Kidney (tissue), 14 donors: Measurements from ENCODE around the gene CASP2. TPM values are rescaled to one million over a fixed set of nuclear protein-coding genes. Genes with fewer than 3 reads are reported as not detected.

ENCODE experiments used
- DNase-seq, 5 donors: peaks; one replicate each; pipeline ENCODE4 v3.0.0-alpha.2; 2013 to 2020
- FAIRE-seq: peaks from 2 replicates; lab custom pipeline; 2012; peaks lifted over from hg19 to GRCh38; lab: Jason Lieb, UNC
- H3K27ac ChIP-seq, 2 donors: one replicate each; pipeline ENCODE4 v1.7.0; 2013; ENCODE audit warnings: low read depth in 2 of 2, low read length in 2 of 2, inconsistent platforms in 1 of 2
- H3K27me3 ChIP-seq: one replicate; pipeline ENCODE4 v1.7.1; 2013; ENCODE audit warnings: low read length, inconsistent platforms; ENCODE audit not compliant: control insufficient read depth, insufficient read depth
- H3K36me3 ChIP-seq, 3 donors: one replicate each; pipeline versions ENCODE4 v1.7.0 to v1.7.1; 2013; ENCODE audit warnings: low read length in 3 of 3, control low read depth in 1 of 3, inconsistent platforms in 1 of 3; ENCODE audit not compliant: insufficient read depth in 3 of 3, control insufficient read depth in 2 of 3
- H3K4me1 ChIP-seq, 3 donors: one replicate each; pipeline versions ENCODE4 v1.7.0 to v1.7.1; 2013; ENCODE audit warnings: low read length in 3 of 3, inconsistent platforms in 1 of 3, low read depth in 1 of 3; ENCODE audit not compliant: control insufficient read depth in 2 of 3, insufficient read depth in 2 of 3
- H3K4me3 ChIP-seq, 3 donors: one replicate each; pipeline versions ENCODE4 v1.7.0 to v1.8.1; 2013; ENCODE audit warnings: low read length in 3 of 3, control low read depth in 1 of 3, inconsistent platforms in 1 of 3
- H3K9ac ChIP-seq, 3 donors: one replicate each; pipeline versions ENCODE4 v1.7.0 to v1.7.1; 2013; ENCODE audit warnings: low read length in 3 of 3, control low read depth in 1 of 3, inconsistent platforms in 1 of 3
- H3K9me3 ChIP-seq, 3 donors: one replicate each; pipeline versions ENCODE4 v1.7.0 to v1.7.1; 2013; ENCODE audit warnings: low read length in 3 of 3, control low read depth in 1 of 3, inconsistent platforms in 1 of 3; ENCODE audit not compliant: control insufficient read depth in 2 of 3, insufficient read depth in 1 of 3
- intact Hi-C: fragments of 100-400 bp; cut with DNase I; formaldehyde crosslinking; loops from one replicate; pipeline ENCODE4 v1.11.1; 2022
- polyA plus RNA-seq: library from polyadenylated mRNA; stranded (reverse); fragments of 350-450 nt; fragmentation: Illumina TruSeq; extraction: RNeasy Lipid Tissue Mini Kit (QIAGEN cat#74804); gene quantifications from one replicate; pipeline ENCODE4 v1.2.3, GENCODE V29; 2014; ENCODE audit warnings: low read depth, low replicate concordance; ENCODE audit not compliant: insufficient read depth
- total RNA-seq: library from RNA; stranded (reverse); fragmentation: NEBNext Ultra II Directional; extraction: Animal tissue kit (Norgen Biotek cat#: 25700); gene quantifications from one replicate; pipeline ENCODE4 v1.2.1, GENCODE V29; 2021
- TF ChIP-seq, protein P1 (sequence below): IDR thresholded peaks from 3 replicates; pipeline ENCODE4 v1.5.1; 2012; ENCODE audit warnings: mild to moderate bottlenecking, moderate library complexity, borderline replicate concordance; ENCODE audit not compliant: insufficient read depth; ENCODE audit errors: extremely low read depth
- donor health status: control.
- donor health status: control.
- donor health status: control.
- donor health status: control.
- donor health status: control.
- donor health status: DM: yes; HTN: yes; CAD: no.
- donor health status: Normal renal cell carcinoma (clear cell type).

Gene CASP2
- total and polyA plus RNA-seq, 2 donors from 2014 or later = 6.6 to 36.2 TPM

DNA sequence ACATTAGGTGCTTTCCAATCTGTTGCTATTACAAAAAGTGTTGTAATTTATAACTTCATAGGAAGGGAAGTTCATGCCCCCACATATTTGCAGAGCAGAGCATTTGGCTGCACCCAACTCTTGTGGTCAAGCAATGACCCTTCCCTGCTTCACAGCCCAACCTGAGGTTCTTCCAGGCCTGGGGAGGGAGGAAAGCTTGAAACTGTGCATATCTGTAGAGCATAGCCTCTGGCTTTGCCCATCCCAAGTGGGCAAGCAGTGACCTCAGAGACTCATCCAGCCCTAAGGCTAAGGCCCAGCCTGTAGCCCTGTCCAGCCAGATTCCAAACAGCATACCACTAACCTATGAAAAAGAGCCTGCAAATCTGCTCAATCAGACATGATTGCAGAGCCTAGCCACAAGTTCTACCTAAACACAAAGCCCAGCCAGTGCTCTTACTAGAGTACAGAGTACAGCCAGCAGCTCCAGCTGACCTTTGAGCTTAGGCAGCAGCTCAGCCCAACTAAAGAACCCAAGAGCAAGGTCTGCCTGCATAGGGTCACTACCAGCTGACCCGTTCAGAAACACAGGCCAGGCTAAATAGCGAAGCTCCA, 39.3 kb upstream of the CASP2 start:
- FAIRE-seq = no peak
- TF ChIP-seq, protein P1, sequence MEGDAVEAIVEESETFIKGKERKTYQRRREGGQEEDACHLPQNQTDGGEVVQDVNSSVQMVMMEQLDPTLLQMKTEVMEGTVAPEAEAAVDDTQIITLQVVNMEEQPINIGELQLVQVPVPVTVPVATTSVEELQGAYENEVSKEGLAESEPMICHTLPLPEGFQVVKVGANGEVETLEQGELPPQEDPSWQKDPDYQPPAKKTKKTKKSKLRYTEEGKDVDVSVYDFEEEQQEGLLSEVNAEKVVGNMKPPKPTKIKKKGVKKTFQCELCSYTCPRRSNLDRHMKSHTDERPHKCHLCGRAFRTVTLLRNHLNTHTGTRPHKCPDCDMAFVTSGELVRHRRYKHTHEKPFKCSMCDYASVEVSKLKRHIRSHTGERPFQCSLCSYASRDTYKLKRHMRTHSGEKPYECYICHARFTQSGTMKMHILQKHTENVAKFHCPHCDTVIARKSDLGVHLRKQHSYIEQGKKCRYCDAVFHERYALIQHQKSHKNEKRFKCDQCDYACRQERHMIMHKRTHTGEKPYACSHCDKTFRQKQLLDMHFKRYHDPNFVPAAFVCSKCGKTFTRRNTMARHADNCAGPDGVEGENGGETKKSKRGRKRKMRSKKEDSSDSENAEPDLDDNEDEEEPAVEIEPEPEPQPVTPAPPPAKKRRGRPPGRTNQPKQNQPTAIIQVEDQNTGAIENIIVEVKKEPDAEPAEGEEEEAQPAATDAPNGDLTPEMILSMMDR = no peak
- Histone ChIP-seq H3K9ac (no peak overlapping the region), H3K36me3 (no peaks in the 10 kb centered on the region), H3K27ac (no peak overlapping the region), H3K27me3 (no peaks in the 10 kb centered on the region), H3K4me1 (peaks cover 0 to 3% (median 0%) of the 10 kb centered on the region in 3 donors), H3K4me3 (no peak overlapping the region), H3K9me3 (no peaks in the 10 kb centered on the region)
- intact Hi-C loops = loop anchor here (10.0 kb wide), 1 partner anchor 56 kb away; no protein-coding TSS in a partner anchor
- DNase-seq = peak in 1 of 5 donors; percentile 29

DNA sequence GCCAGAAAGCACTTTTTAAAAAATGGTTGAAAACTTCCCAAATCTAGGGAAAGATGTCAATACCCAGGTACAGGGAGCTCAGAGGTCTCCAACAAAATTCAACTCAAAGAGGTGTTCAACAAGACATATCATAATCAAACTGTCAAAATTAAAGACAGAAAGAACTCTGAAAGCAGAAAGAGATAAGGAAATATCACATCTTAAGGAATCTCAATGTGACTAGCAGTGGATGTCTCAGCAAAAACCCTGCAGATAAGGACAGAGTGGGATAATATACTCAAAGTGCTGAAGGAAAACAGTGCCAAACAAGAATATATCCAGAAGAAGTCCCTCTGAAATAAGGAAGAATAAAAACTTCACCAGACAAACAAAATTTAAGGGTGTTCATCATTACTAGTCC, 38.0 kb upstream of the CASP2 start:
- intact Hi-C loops = no loop called here
- TF ChIP-seq, protein P1 = no peak
- H3K9ac ChIP-seq = no peak overlapping the region
- peaks cover 0 to 3% (median 0%) of the 10 kb centered on the region in 3 donors for H3K4me1 ChIP-seq
- H3K27me3 ChIP-seq = no peaks in the 10 kb centered on the region
- no peak overlapping the region for H3K4me3 ChIP-seq
- H3K36me3 ChIP-seq = no peaks in the 10 kb centered on the region
- DNase-seq (no peak), FAIRE-seq (no peak)
- no peak overlapping the region for H3K27ac ChIP-seq
- H3K9me3 ChIP-seq = no peaks in the 10 kb centered on the region

DNA sequence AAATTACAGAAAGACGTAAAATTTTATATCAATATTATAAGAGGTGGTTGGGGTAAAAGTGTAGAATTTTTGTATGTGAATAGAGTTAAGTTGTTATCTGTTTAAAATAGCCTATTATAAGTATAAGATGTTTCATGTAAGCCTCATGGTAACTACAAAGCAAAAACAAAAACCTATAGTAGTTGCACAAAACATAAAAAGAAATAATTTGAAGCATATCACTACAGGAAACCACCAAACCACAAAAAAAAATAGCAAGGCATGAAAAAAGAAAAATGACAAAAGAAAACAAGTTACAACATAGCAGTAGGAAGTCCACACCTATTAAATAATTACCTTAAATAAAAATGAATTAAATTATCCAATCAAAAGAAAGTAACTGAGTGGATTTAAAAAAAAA, 37.3 kb upstream of the CASP2 start:
- Histone ChIP-seq H3K27me3 (no peaks in the 10 kb centered on the region), H3K9ac (no peak overlapping the region), H3K9me3 (no peaks in the 10 kb centered on the region), H3K4me3 (no peak overlapping the region), H3K27ac (no peak overlapping the region), H3K36me3 (no peaks in the 10 kb centered on the region), H3K4me1 (peaks cover 0 to 3% (median 0%) of the 10 kb centered on the region in 3 donors)
- DNase-seq (no peak), FAIRE-seq (no peak)
- TF ChIP-seq, protein P1 = no peak
- intact Hi-C loops = no loop called here
